ENCODE measurements around the gene CACNA1E.

CACNA1E gene

DNA sequence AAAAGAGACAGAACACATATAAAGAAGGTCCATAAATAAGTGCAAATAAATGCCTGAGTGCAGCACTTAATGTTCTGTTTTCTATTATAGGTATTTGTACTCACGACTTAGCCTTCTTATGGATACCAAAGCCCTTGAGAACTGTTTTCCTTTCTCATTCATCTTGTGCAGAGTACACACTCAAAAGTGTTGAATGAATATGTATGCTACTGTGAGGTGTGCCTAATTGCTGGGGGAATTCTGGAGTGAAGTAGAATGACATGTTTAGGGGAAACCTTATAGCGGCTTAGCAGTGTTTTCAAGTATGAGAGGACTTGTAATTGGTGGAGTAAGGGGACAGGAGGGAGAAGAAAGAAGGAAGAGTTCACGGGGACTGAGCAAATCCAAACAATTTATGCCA, 157.6 kb downstream of the CACNA1E start:
- no peak overlapping the region for H3K27ac ChIP-seq (ENCODE audit: low read depth, low read length)
- H3K27me3 ChIP-seq (ENCODE audit: insufficient read depth, low read length, poor library complexity), result no peaks in the 10 kb centered on the region
- no CpG with 5 or more reads among the region's 3 CpGs for WGBS (ENCODE audit: extremely low coverage, insufficient coverage, low lambda C conversion rate)

DNA sequence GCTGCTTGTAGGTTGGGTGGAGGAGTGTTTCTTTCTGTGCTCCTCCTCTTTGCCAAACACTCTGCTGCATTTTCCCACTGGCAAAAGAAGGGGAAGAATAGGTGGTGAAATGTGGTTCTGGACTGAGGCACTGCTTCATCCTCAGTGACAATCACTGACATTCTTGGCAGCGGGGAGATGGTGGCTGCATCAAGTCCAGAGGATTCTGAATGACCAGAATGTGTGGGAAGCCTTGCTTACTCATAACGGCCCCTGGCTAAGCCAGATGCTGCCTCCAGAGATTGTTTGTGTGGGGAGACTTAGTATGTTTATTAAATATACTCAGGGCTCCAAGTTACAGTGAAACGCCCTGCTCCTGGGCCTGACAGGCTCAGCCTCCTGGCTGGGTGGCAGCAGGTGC, 160.3 kb downstream of the CACNA1E start:
- no peak overlapping the region for H2BK120ac ChIP-seq (ENCODE audit: low read depth, low read length)
- H3K4me3 ChIP-seq (ENCODE audit: low read length), result no peak overlapping the region
- H3K79me2 ChIP-seq (ENCODE audit: control insufficient read depth, insufficient read depth, low read length), result no peaks in the 10 kb centered on the region
- no peak overlapping the region for H3K27ac ChIP-seq (ENCODE audit: low read depth, low read length)
- H3K56ac ChIP-seq (ENCODE audit: low read length), result no peak overlapping the region
- H2AK5ac ChIP-seq (ENCODE audit: low read length), result no peak overlapping the region
- no peaks in the 10 kb centered on the region for H3K27me3 ChIP-seq (ENCODE audit: insufficient read depth, low read length, poor library complexity)
- no peak overlapping the region for H3K4me2 ChIP-seq (ENCODE audit: low read length)
- H3K4ac ChIP-seq (ENCODE audit: low read depth, low read length), result no peak overlapping the region
- no peak overlapping the region for H2BK5ac ChIP-seq (ENCODE audit: low read length)
- no CpG with 5 or more reads among the region's 3 CpGs for whole genome bisulfite sequencing (ENCODE audit: extremely low coverage, insufficient coverage, low lambda C conversion rate)
- H3K18ac ChIP-seq (ENCODE audit: low read length), result no peak overlapping the region
- no peaks in the 10 kb centered on the region for H3K36me3 ChIP-seq (ENCODE audit: control insufficient read depth, insufficient read depth, low read length)
- no peak overlapping the region for H2BK15ac ChIP-seq (replicated peaks; ENCODE audit: low read depth)
- no peak for DNase-seq
- H4K5ac ChIP-seq (ENCODE audit: low read length), result no peak overlapping the region
- no peaks in the 10 kb centered on the region for H3K79me1 ChIP-seq (ENCODE audit: low read length)
- no peak overlapping the region for H4K8ac ChIP-seq (ENCODE audit: low read depth, low read length)
- no peaks in the 10 kb centered on the region for H3K4me1 ChIP-seq (ENCODE audit: control insufficient read depth, low read depth, low read length)
- H3K23ac ChIP-seq (ENCODE audit: low read length), result no peak overlapping the region
- no peak overlapping the region for H3K9ac ChIP-seq (ENCODE audit: low read length)

More for the DNA sequence above, 157.6 kb downstream of the CACNA1E start:
- Histone ChIP-seq H2BK5ac (ENCODE audit: low read length) (no peak overlapping the region), H2AK5ac (ENCODE audit: low read length) (no peak overlapping the region), H3K9ac (ENCODE audit: low read length) (no peak overlapping the region), H2BK120ac (ENCODE audit: low read depth, low read length) (no peak overlapping the region), H3K4me2 (ENCODE audit: low read length) (no peak overlapping the region), H3K4me3 (ENCODE audit: low read length) (no peak overlapping the region), H3K79me2 (ENCODE audit: control insufficient read depth, insufficient read depth, low read length) (no peaks in the 10 kb centered on the region), H3K79me1 (ENCODE audit: low read length) (no peaks in the 10 kb centered on the region), H3K18ac (ENCODE audit: low read length) (no peak overlapping the region), H3K36me3 (ENCODE audit: control insufficient read depth, insufficient read depth, low read length) (no peaks in the 10 kb centered on the region), H4K5ac (ENCODE audit: low read length) (no peak overlapping the region), H4K8ac (ENCODE audit: low read depth, low read length) (no peak overlapping the region), H2BK15ac (replicated peaks; ENCODE audit: low read depth) (no peak overlapping the region), H3K23ac (ENCODE audit: low read length) (no peak overlapping the region), H3K56ac (ENCODE audit: low read length) (no peak overlapping the region), H3K4ac (ENCODE audit: low read depth, low read length) (no peak overlapping the region), H3K4me1 (ENCODE audit: control insufficient read depth, low read depth, low read length) (no peaks in the 10 kb centered on the region)
- DNase-seq, result no peak

DNA sequence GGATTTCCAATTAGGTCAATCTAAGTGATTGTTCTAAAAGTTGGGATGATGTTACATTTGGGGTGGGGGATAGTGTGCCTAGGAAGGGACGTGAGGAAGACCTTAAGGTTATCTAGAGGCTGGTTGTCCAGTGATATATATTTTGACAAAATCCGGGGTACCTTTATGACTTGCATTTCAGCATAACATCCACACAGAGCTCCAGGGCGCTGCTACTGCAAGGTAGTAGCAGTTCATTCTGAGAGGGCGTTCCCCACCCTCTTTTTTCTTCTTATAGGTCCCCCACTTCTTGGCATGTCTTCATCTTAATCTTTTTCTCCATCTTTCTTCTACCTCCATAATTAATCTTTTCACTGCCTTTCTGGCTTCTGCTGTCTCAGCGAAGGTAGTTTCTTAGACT, 161.9 kb downstream of the CACNA1E start:
- Histone ChIP-seq H2BK120ac (ENCODE audit: low read depth, low read length) (no peak overlapping the region), H3K79me1 (ENCODE audit: low read length) (no peaks in the 10 kb centered on the region)

DNA sequence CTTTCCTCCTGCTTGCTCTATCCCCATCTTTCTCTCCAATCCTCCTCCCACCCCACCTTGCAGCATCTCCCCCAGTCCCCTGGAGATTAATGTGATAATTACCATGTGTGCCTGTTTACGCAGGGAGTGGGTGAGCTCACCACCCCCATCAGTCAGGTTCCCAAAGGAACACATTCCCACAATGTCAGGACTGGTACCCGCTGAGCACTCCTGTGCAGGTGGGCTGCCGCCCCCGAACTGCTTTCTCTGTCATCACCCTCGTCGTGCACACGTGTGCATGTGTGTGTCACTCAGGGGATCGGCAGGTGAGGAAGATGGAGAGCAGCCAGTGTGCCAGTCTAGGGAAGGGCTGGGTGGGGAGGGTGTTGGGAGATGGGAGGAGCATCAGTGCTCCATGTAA, 163.4 kb downstream of the CACNA1E start:
- DNase-seq, result no peak
- Histone ChIP-seq H3K79me1 (ENCODE audit: low read length) (no peaks in the 10 kb centered on the region), H2BK120ac (ENCODE audit: low read depth, low read length) (no peak overlapping the region), H3K4me3 (ENCODE audit: low read length) (no peak overlapping the region), H4K5ac (ENCODE audit: low read length) (no peak overlapping the region), H3K79me2 (ENCODE audit: control insufficient read depth, insufficient read depth, low read length) (no peaks in the 10 kb centered on the region), H2BK15ac (replicated peaks; ENCODE audit: low read depth) (no peak overlapping the region), H4K8ac (ENCODE audit: low read depth, low read length) (no peak overlapping the region), H2BK5ac (ENCODE audit: low read length) (no peak overlapping the region), H3K36me3 (ENCODE audit: control insufficient read depth, insufficient read depth, low read length) (no peaks in the 10 kb centered on the region), H3K56ac (ENCODE audit: low read length) (no peak overlapping the region), H3K4ac (ENCODE audit: low read depth, low read length) (no peak overlapping the region), H3K27ac (ENCODE audit: low read depth, low read length) (no peak overlapping the region), H3K18ac (ENCODE audit: low read length) (no peak overlapping the region), H3K9ac (ENCODE audit: low read length) (no peak overlapping the region), H3K23ac (ENCODE audit: low read length) (no peak overlapping the region), H2AK5ac (ENCODE audit: low read length) (no peak overlapping the region), H3K27me3 (ENCODE audit: insufficient read depth, low read length, poor library complexity) (no peaks in the 10 kb centered on the region), H3K4me1 (ENCODE audit: control insufficient read depth, low read depth, low read length) (no peaks in the 10 kb centered on the region), H3K4me2 (ENCODE audit: low read length) (no peak overlapping the region)
- WGBS (ENCODE audit: extremely low coverage, insufficient coverage, low lambda C conversion rate), result no CpG with 5 or more reads among the region's 8 CpGs

More for the DNA sequence above, 161.9 kb downstream of the CACNA1E start:
- H4K5ac ChIP-seq (ENCODE audit: low read length), result no peak overlapping the region
- DNase-seq, result no peak
- H2AK5ac ChIP-seq (ENCODE audit: low read length), result no peak overlapping the region
- no peak overlapping the region for H3K4ac ChIP-seq (ENCODE audit: low read depth, low read length)
- H3K23ac ChIP-seq (ENCODE audit: low read length), result no peak overlapping the region
- no peaks in the 10 kb centered on the region for H3K79me2 ChIP-seq (ENCODE audit: control insufficient read depth, insufficient read depth, low read length)
- H3K18ac ChIP-seq (ENCODE audit: low read length), result no peak overlapping the region
- no peaks in the 10 kb centered on the region for H3K4me1 ChIP-seq (ENCODE audit: control insufficient read depth, low read depth, low read length)
- H3K27me3 ChIP-seq (ENCODE audit: insufficient read depth, low read length, poor library complexity), result no peaks in the 10 kb centered on the region
- no peak overlapping the region for H2BK15ac ChIP-seq (replicated peaks; ENCODE audit: low read depth)
- no peak overlapping the region for H3K4me3 ChIP-seq (ENCODE audit: low read length)
- H3K9ac ChIP-seq (ENCODE audit: low read length), result no peak overlapping the region
- H3K4me2 ChIP-seq (ENCODE audit: low read length), result no peak overlapping the region
- H2BK5ac ChIP-seq (ENCODE audit: low read length), result no peak overlapping the region
- no CpG with 5 or more reads among the region's 5 CpGs for WGBS (ENCODE audit: extremely low coverage, insufficient coverage, low lambda C conversion rate)
- no peak overlapping the region for H3K56ac ChIP-seq (ENCODE audit: low read length)
- no peak overlapping the region for H4K8ac ChIP-seq (ENCODE audit: low read depth, low read length)
- no peaks in the 10 kb centered on the region for H3K36me3 ChIP-seq (ENCODE audit: control insufficient read depth, insufficient read depth, low read length)
- H3K27ac ChIP-seq (ENCODE audit: low read depth, low read length), result no peak overlapping the region

DNA sequence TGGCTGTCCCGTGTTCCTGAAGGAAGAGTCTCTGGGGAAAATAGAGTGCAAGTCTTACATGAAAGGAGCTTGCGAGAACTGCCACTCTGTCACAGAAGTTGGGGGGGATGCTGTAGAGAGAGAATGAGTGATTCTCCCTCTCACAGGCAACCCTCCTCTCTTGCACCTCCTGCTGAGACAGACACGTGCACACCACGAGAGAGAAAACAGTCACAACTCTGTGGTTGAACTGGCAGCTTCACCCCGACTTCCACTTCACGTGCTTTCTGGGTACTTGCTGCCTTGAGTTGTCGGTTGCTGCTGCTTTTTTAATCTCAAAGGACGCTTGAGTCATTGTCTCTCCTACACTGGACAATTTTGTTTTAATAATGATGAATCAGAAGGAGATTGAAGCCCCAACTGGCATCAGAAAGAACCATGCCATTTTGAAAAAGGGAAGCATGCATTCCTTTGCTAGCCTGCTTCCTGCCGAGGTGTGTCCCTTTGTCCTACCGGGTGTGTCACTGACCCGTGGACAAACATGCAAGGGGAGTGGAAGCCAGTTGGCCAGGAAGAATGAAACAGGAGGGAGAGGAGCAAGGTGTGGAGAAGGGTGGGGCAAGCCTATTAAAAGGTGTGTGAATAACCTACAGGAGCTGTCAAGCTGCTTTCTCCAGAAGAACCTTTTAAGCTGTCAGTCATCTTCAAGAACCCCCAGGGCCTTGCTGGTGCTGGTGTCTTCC, 164.2 kb downstream of the CACNA1E start:
- H4K5ac ChIP-seq (ENCODE audit: low read length), result no peak overlapping the region
- H3K4me1 ChIP-seq (ENCODE audit: control insufficient read depth, low read depth, low read length), result no peaks in the 10 kb centered on the region
- H3K4ac ChIP-seq (ENCODE audit: low read depth, low read length), result no peak overlapping the region
- no CpG with 5 or more reads among the region's 11 CpGs for WGBS (ENCODE audit: extremely low coverage, insufficient coverage, low lambda C conversion rate)
- no peak for DNase-seq
- no peak overlapping the region for H2BK5ac ChIP-seq (ENCODE audit: low read length)
- H3K56ac ChIP-seq (ENCODE audit: low read length), result no peak overlapping the region
- no peak overlapping the region for H3K18ac ChIP-seq (ENCODE audit: low read length)
- no peak overlapping the region for H3K27ac ChIP-seq (ENCODE audit: low read depth, low read length)
- no peaks in the 10 kb centered on the region for H3K36me3 ChIP-seq (ENCODE audit: control insufficient read depth, insufficient read depth, low read length)
- H3K9ac ChIP-seq (ENCODE audit: low read length), result no peak overlapping the region
- no peak overlapping the region for H2AK5ac ChIP-seq (ENCODE audit: low read length)
- no peaks in the 10 kb centered on the region for H3K79me2 ChIP-seq (ENCODE audit: control insufficient read depth, insufficient read depth, low read length)
- no peak overlapping the region for H3K4me3 ChIP-seq (ENCODE audit: low read length)
- H4K8ac ChIP-seq (ENCODE audit: low read depth, low read length), result no peak overlapping the region
- H3K79me1 ChIP-seq (ENCODE audit: low read length), result no peaks in the 10 kb centered on the region
- H3K23ac ChIP-seq (ENCODE audit: low read length), result no peak overlapping the region
- H2BK120ac ChIP-seq (ENCODE audit: low read depth, low read length), result no peak overlapping the region
- H2BK15ac ChIP-seq (replicated peaks; ENCODE audit: low read depth), result no peak overlapping the region
- no peak overlapping the region for H3K4me2 ChIP-seq (ENCODE audit: low read length)
- no peaks in the 10 kb centered on the region for H3K27me3 ChIP-seq (ENCODE audit: insufficient read depth, low read length, poor library complexity)

DNA sequence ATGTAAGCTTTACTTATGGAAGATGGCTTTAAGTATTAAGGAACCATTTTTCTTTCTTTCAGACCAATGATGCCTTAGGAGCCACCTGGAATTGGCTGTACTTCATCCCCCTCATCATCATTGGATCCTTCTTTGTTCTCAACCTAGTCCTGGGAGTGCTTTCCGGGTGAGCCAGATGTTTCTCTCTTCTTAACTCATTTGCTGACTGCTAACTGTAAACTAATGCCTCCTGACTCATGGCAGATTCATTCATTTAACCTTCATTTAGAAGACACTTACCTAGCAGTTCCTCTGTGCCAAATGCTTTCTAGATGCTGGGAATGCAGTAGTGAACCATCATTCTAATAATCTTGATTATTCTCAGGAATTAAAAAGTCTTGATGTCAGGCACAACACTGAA, 168.0 kb downstream of the CACNA1E start:
- no CpG with 5 or more reads among the region's 1 CpG for WGBS (ENCODE audit: extremely low coverage, insufficient coverage, low lambda C conversion rate)
- no peak overlapping the region for H2BK5ac ChIP-seq (ENCODE audit: low read length)
- no peak for DNase-seq
- H3K27ac ChIP-seq (ENCODE audit: low read depth, low read length), result no peak overlapping the region
- H3K27me3 ChIP-seq (ENCODE audit: insufficient read depth, low read length, poor library complexity), result no peaks in the 10 kb centered on the region
- H3K4me1 ChIP-seq (ENCODE audit: control insufficient read depth, low read depth, low read length), result no peaks in the 10 kb centered on the region
- no peak overlapping the region for H3K4ac ChIP-seq (ENCODE audit: low read depth, low read length)
- H2BK120ac ChIP-seq (ENCODE audit: low read depth, low read length), result no peak overlapping the region
- no peak overlapping the region for H4K8ac ChIP-seq (ENCODE audit: low read depth, low read length)
- no peak overlapping the region for H2BK15ac ChIP-seq (replicated peaks; ENCODE audit: low read depth)
- no peak overlapping the region for H3K18ac ChIP-seq (ENCODE audit: low read length)
- H4K5ac ChIP-seq (ENCODE audit: low read length), result no peak overlapping the region
- H3K79me2 ChIP-seq (ENCODE audit: control insufficient read depth, insufficient read depth, low read length), result no peaks in the 10 kb centered on the region
- H3K56ac ChIP-seq (ENCODE audit: low read length), result no peak overlapping the region
- H3K4me3 ChIP-seq (ENCODE audit: low read length), result no peak overlapping the region
- no peak overlapping the region for H3K9ac ChIP-seq (ENCODE audit: low read length)
- no peaks in the 10 kb centered on the region for H3K79me1 ChIP-seq (ENCODE audit: low read length)
- H2AK5ac ChIP-seq (ENCODE audit: low read length), result no peak overlapping the region
- no peaks in the 10 kb centered on the region for H3K36me3 ChIP-seq (ENCODE audit: control insufficient read depth, insufficient read depth, low read length)
- no peak overlapping the region for H3K23ac ChIP-seq (ENCODE audit: low read length)
- H3K4me2 ChIP-seq (ENCODE audit: low read length), result no peak overlapping the region
